ENCODE measurements around the gene CACNG7.

- TF ChIP-seq CTCF (IDR thresholded peaks at IDR 0.05; ENCODE audit: poor library complexity, severe bottlenecking) (no peak), TAF1 (IDR thresholded peaks at IDR 0.05; ENCODE audit: low read depth) (no peak), REST (IDR thresholded peaks at IDR 0.05; ENCODE audit: borderline replicate concordance) (no peak), EZH2 (IDR thresholded peaks at IDR 0.05; ENCODE audit: borderline replicate concordance, insufficient read depth, low read length, poor library complexity, severe bottlenecking) (no peak)
Measured at GRCh38 chr19:53876651-53877224, 32.3 kb upstream of the CACNG7 start.
